Measurements from ENCODE around the gene AHNAK2.

- TF ChIP-seq ZNF514 (tag by site-specific recombination; IDR thresholded peaks at IDR 0.05): no peak
- no peak for TF ChIP-seq ZNF768 (tag by site-specific recombination; IDR thresholded peaks at IDR 0.05)
- TF ChIP-seq ZNF184 (tag by site-specific recombination; IDR thresholded peaks at IDR 0.05): no peak
- no peak for TF ChIP-seq SP7 (tag by site-specific recombination; IDR thresholded peaks at IDR 0.05)
- no peak for TF ChIP-seq ZNF629 (tag by site-specific recombination; IDR thresholded peaks at IDR 0.05)
- no peak for TF ChIP-seq CTCF (tag by site-specific recombination; IDR thresholded peaks at IDR 0.05)
- no peak for TF ChIP-seq WT1 (tag by site-specific recombination; IDR thresholded peaks at IDR 0.05)
- TF ChIP-seq ATF2 (tag by site-specific recombination; IDR thresholded peaks at IDR 0.05; ENCODE audit: low read depth): no peak
Measured at GRCh38 chr14:104936361-104937155, 41.6 kb downstream of the AHNAK2 start.

All from HEK293 (cell line).